ENCODE results near the gene TMEM131L.

Gene TMEM131L

GRCh38 chr4:153534792-153535629 is 68.9 kb downstream of the TMEM131L start:
- Histone ChIP-seq H3K36me3 (ENCODE audit: insufficient read depth, low read length) (peaks cover 58% of the 10 kb centered on the region), H3K9me3 (ENCODE audit: insufficient read depth, low read depth, low read length) (no peaks in the 10 kb centered on the region), H4K20me1 (ENCODE audit: insufficient read depth, low read length, poor library complexity, severe bottlenecking) (peaks cover 89% of the 10 kb centered on the region), H3K4me3 (ENCODE audit: low read length, poor library complexity, severe bottlenecking) (no peak overlapping the region), H3K4me2 (ENCODE audit: low read depth, low read length, poor library complexity, severe bottlenecking) (no peak overlapping the region), H3K4me1 (ENCODE audit: insufficient read depth, low read length, poor library complexity, severe bottlenecking) (peaks cover 13% of the 10 kb centered on the region), H3F3A (ENCODE audit: low read depth) (no peaks in the 10 kb centered on the region), H3K79me2 (ENCODE audit: insufficient read depth, low read length) (peaks cover 100% of the 10 kb centered on the region), H3K27me3 (ENCODE audit: insufficient read depth, low read length, poor library complexity, severe bottlenecking) (no peaks in the 10 kb centered on the region), H3K9ac (ENCODE audit: low read depth, low read length, poor library complexity, severe bottlenecking) (no peak overlapping the region), H3K9me2 (replicated peaks; ENCODE audit: low read depth, low read length) (no peaks in the 10 kb centered on the region), H2AFZ (ENCODE audit: low read length) (no peak overlapping the region)
- TF ChIP-seq EZH2phosphoT487 (IDR thresholded peaks at IDR 0.05; ENCODE audit: borderline replicate concordance) (no peak), CTCF (conservative IDR thresholded peaks at IDR 0.05; ENCODE audit: low read length) (no peak)

DNA sequence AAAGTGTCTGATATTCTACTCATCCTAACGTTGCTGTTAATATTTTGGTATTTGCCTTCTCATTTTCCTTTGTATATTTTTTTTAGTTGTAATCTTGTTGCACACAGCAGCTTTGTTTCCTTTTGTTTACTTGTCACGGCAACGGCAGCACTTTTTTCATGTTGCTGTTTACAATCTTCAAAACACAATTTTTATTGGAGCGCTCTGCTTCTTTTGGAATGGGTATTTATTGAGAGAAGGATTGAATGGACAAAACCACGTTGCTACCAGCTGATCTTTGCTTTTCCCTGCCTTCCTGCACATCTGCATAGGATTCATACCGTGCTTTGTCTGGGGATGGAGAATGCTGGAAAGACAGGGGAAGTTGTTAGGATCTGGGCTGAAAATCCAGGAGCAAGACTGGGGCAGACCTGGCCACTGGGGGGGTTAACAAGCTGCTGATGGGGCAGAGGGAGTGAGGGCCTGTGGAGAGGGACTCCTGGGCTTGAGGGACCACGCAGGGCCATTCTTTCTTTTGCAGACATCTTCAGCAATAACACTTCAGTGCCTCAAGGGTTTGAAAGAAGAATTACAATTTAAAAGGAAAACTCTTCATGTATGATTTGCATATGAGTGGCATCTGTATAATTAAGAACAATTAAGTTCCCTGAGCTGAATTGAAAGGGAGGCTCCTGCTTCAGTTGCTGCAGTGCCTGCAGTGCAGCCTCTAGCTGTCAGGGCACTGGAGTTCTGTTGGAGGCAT is 69.8 kb downstream of the TMEM131L start:
- Histone ChIP-seq H3K9me3 (ENCODE audit: insufficient read depth, low read depth, low read length) (no peaks in the 10 kb centered on the region), H3K27me3 (ENCODE audit: insufficient read depth, low read length, poor library complexity, severe bottlenecking) (no peaks in the 10 kb centered on the region), H3F3A (ENCODE audit: low read depth) (no peaks in the 10 kb centered on the region), H3K4me3 (ENCODE audit: low read length, poor library complexity, severe bottlenecking) (no peak overlapping the region), H3K4me1 (ENCODE audit: insufficient read depth, low read length, poor library complexity, severe bottlenecking) (peaks cover 9% of the 10 kb centered on the region), H2AFZ (ENCODE audit: low read length) (no peak overlapping the region), H4K20me1 (ENCODE audit: insufficient read depth, low read length, poor library complexity, severe bottlenecking) (peaks cover 89% of the 10 kb centered on the region), H3K9ac (ENCODE audit: low read depth, low read length, poor library complexity, severe bottlenecking) (no peak overlapping the region), H3K9me2 (replicated peaks; ENCODE audit: low read depth, low read length) (no peaks in the 10 kb centered on the region), H3K79me2 (ENCODE audit: insufficient read depth, low read length) (peaks cover 100% of the 10 kb centered on the region), H3K36me3 (ENCODE audit: insufficient read depth, low read length) (peaks cover 65% of the 10 kb centered on the region), H3K4me2 (ENCODE audit: low read depth, low read length, poor library complexity, severe bottlenecking) (no peak overlapping the region)
- TF ChIP-seq EZH2phosphoT487 (IDR thresholded peaks at IDR 0.05; ENCODE audit: borderline replicate concordance) (no peak), CTCF (conservative IDR thresholded peaks at IDR 0.05; ENCODE audit: low read length) (peak; percentile 38)

GRCh38 chr4:153537493-153537960 is 71.4 kb downstream of the TMEM131L start:
- Histone ChIP-seq H3K4me1 (ENCODE audit: insufficient read depth, low read length, poor library complexity, severe bottlenecking) (peaks cover 13% of the 10 kb centered on the region), H3K4me3 (ENCODE audit: low read length, poor library complexity, severe bottlenecking) (no peak overlapping the region), H3K9ac (ENCODE audit: low read depth, low read length, poor library complexity, severe bottlenecking) (no peak overlapping the region), H3K36me3 (ENCODE audit: insufficient read depth, low read length) (peaks cover 59% of the 10 kb centered on the region), H3K79me2 (ENCODE audit: insufficient read depth, low read length) (peaks cover 100% of the 10 kb centered on the region), H3K9me2 (replicated peaks; ENCODE audit: low read depth, low read length) (no peaks in the 10 kb centered on the region), H2AFZ (ENCODE audit: low read length) (no peak overlapping the region), H3K27me3 (ENCODE audit: insufficient read depth, low read length, poor library complexity, severe bottlenecking) (no peaks in the 10 kb centered on the region), H3F3A (ENCODE audit: low read depth) (no peaks in the 10 kb centered on the region), H3K9me3 (ENCODE audit: insufficient read depth, low read depth, low read length) (no peaks in the 10 kb centered on the region), H4K20me1 (ENCODE audit: insufficient read depth, low read length, poor library complexity, severe bottlenecking) (peaks cover 89% of the 10 kb centered on the region), H3K4me2 (ENCODE audit: low read depth, low read length, poor library complexity, severe bottlenecking) (no peak overlapping the region)
- TF ChIP-seq CTCF (conservative IDR thresholded peaks at IDR 0.05; ENCODE audit: low read length) (no peak), EZH2phosphoT487 (IDR thresholded peaks at IDR 0.05; ENCODE audit: borderline replicate concordance) (no peak)
